ENCODE data around the gene CACNA1C. TPM values are rescaled to one million over a fixed set of nuclear protein-coding genes. Genes with fewer than 3 reads are reported as not detected.
"Not testable (repeated sequence)": the region's sequence is repeated elsewhere in the genome, so short reads cannot be mapped to it uniquely, and the experiment has no call there.

Gene CACNA1C
- polyA plus RNA-seq, 4 donors: 6.8 to 17.5 (median 9.5) TPM

GRCh38 chr12:2070440-2071045 is 17.8 kb downstream of the CACNA1C start:
- no peak for DNase-seq (ENCODE audit: low read depth in 4 of 4, low spot score in 3 of 4)

GRCh38 chr12:2074792-2075191 is 22.0 kb downstream of the CACNA1C start:
- no peak for DNase-seq (ENCODE audit: low read depth in 4 of 4, low spot score in 3 of 4)

- no peak for DNase-seq (ENCODE audit: low read depth in 4 of 4, low spot score in 3 of 4)
These were observed 22.9 kb downstream of the CACNA1C start for GRCh38 chr12:2075508-2076195.

GRCh38 chr12:2076196-2076570 is 23.4 kb downstream of the CACNA1C start:
- DNase-seq (ENCODE audit: low read depth in 4 of 4, low spot score in 3 of 4): no peak

- DNase-seq (ENCODE audit: low read depth in 4 of 4, low spot score in 3 of 4): no peak
These were observed 23.9 kb downstream of the CACNA1C start for GRCh38 chr12:2076728-2077127.

- no peak for DNase-seq (ENCODE audit: low read depth in 4 of 4, low spot score in 3 of 4)
These were observed 27.8 kb downstream of the CACNA1C start for GRCh38 chr12:2080604-2081003.

- DNase-seq (ENCODE audit: low read depth in 4 of 4, low spot score in 3 of 4): no peak
These were observed 29.5 kb downstream of the CACNA1C start for GRCh38 chr12:2082321-2082720.

- DNase-seq (ENCODE audit: low read depth in 4 of 4, low spot score in 3 of 4): no peak
These were observed 30.2 kb downstream of the CACNA1C start for GRCh38 chr12:2083008-2083407.

GRCh38 chr12:2083561-2083960 is 30.8 kb downstream of the CACNA1C start:
- DNase-seq (ENCODE audit: low read depth in 4 of 4, low spot score in 3 of 4): no peak

- no peak for DNase-seq (ENCODE audit: low read depth in 4 of 4, low spot score in 3 of 4)
These were observed 31.9 kb downstream of the CACNA1C start for GRCh38 chr12:2084553-2085296.

- no peak for DNase-seq (ENCODE audit: low read depth in 4 of 4, low spot score in 3 of 4)
These were observed 39.6 kb downstream of the CACNA1C start for GRCh38 chr12:2092354-2092753.

- DNase-seq (ENCODE audit: low read depth in 4 of 4, low spot score in 3 of 4): no peak
These were observed 40.1 kb downstream of the CACNA1C start for GRCh38 chr12:2092890-2093289.

GRCh38 chr12:2094597-2094996 is 41.8 kb downstream of the CACNA1C start:
- no peak for DNase-seq (ENCODE audit: low read depth in 4 of 4, low spot score in 3 of 4)

- DNase-seq (ENCODE audit: low read depth in 4 of 4, low spot score in 3 of 4): no peak
These were observed 43.1 kb downstream of the CACNA1C start for GRCh38 chr12:2095878-2096277.

- DNase-seq (ENCODE audit: low read depth in 4 of 4, low spot score in 3 of 4): no peak
These were observed 44.8 kb downstream of the CACNA1C start for GRCh38 chr12:2097617-2098016.

GRCh38 chr12:2098852-2099251 is 46.1 kb downstream of the CACNA1C start:
- DNase-seq (ENCODE audit: low read depth in 4 of 4, low spot score in 3 of 4): no peak

GRCh38 chr12:2099595-2099994 is 46.8 kb downstream of the CACNA1C start:
- DNase-seq (ENCODE audit: low read depth in 4 of 4, low spot score in 3 of 4): no peak

- DNase-seq (ENCODE audit: low read depth in 4 of 4, low spot score in 3 of 4): no peak
These were observed 48.6 kb downstream of the CACNA1C start for GRCh38 chr12:2101359-2101758.

GRCh38 chr12:2101771-2102170 is 49.0 kb downstream of the CACNA1C start:
- DNase-seq (ENCODE audit: low read depth in 4 of 4, low spot score in 3 of 4): no peak

GRCh38 chr12:2102736-2103135 is 49.9 kb downstream of the CACNA1C start:
- DNase-seq (ENCODE audit: low read depth in 4 of 4, low spot score in 3 of 4): not testable (repeated sequence)

- DNase-seq (ENCODE audit: low read depth in 4 of 4, low spot score in 3 of 4): not testable (repeated sequence)
These were observed 52.6 kb downstream of the CACNA1C start for GRCh38 chr12:2105387-2105786.

GRCh38 chr12:2108166-2108565 is 55.4 kb downstream of the CACNA1C start:
- no peak for DNase-seq (ENCODE audit: low read depth in 4 of 4, low spot score in 3 of 4)
